Cerebellar cortex (tissue), 1 donor: ENCODE results near the gene GNAI2.
"Not testable (repeated sequence)": the region's sequence is repeated elsewhere in the genome, so short reads cannot be mapped to it uniquely, and the experiment has no call there.

ENCODE experiments used
- DNase-seq: peaks from one replicate; pipeline ENCODE4 v3.0.0-alpha.2; 2015; ENCODE audit warnings: low spot score

The GNAI2 gene

DNA sequence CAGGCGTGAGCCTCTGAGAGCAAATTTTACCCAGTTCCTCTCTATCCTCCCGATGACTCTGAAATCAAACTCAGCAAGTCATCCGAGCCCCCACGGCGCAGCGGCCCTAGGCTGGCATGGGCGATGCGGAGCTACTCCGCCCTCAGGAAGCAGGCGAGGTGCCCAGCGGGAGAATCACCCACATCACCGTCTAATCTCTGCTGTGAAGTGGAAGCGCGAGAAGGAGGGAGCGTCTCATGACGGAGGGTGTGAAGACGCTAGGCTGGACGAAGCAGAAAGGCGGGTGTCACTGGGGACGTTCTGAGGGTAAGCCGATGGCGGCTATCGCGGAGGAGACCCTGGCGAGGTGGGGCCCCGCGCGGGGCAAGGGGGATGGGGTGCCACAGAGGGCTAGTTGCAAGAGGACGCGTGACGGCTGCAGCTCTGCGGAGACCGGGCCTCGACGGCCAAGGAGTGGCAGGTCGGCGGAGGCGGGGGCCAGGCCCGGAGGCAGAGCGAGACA, 9.1 kb upstream of the GNAI2 start:
- peak; percentile 49 for DNase-seq

DNA sequence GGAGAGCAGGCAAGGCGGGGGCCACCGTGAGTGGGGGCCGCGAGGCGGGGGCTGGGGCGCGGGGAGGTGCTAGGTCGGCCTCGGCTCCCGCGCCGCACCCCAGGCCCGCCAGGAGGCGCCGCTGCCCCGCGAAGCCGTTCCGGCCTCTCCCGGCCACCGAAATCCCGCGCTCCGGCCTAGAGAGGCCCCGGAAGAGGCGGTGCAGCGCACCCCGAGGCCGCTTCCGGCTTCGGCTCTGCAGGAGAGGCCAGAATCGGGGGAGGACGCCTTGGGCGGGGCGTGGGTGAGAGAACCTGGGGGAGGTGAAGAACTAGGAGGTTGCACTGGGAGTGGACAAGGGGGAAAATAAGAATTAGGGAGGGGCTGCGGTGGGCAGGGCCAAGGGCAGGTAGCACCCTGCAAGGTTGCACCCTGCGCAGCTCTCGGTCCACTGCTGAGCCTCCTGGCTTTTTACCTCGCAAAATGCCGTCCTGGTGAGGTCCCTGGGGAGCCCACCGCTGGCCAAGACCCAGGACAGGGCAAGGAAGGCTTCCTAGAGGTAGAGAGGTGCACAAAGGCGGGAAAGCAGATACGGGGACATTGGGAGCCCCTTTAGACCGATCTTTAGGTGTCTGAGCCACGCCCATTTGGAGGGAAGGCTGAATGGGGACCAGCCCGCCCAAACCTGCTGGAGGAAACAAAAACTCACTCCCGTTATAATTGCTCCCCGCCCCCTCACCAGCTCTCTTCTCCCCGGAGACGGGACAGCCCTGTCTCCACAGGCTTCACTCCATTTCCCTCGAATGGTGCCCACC, 8.4 kb upstream of the GNAI2 start:
- peak; percentile 92 for DNase-seq

DNA sequence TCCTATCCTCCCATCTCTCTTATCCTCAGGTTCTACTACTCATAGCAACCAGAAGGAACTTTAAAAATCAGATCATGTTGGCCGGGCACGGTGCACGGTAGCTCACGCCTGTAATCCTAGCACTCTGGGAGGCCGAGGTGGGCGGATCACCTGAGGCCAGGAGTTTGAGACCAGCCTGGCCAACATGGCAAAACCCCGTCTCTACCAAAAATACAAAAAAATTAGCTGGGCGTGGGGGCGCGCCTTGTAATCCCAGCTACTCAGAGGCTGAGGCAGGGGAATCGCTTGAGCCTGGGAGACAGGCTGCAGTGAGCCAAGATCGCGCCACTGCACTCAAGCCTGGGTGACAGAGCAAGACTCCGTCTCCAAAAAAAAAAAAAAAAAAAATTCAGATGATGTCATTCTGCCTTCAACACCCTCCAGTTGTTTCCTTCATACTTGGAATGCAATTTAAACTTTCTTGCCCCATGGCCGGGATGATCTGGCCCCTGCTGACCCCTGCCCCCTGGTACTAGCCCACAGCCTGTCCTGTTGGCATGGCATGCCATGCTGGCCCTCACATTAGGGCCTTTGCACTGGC, 7.7 kb upstream of the GNAI2 start:
- not testable (repeated sequence) for DNase-seq

GRCh38 chr3:50229490-50229889, 6.5 kb upstream of the GNAI2 start:
- no peak for DNase-seq

DNA sequence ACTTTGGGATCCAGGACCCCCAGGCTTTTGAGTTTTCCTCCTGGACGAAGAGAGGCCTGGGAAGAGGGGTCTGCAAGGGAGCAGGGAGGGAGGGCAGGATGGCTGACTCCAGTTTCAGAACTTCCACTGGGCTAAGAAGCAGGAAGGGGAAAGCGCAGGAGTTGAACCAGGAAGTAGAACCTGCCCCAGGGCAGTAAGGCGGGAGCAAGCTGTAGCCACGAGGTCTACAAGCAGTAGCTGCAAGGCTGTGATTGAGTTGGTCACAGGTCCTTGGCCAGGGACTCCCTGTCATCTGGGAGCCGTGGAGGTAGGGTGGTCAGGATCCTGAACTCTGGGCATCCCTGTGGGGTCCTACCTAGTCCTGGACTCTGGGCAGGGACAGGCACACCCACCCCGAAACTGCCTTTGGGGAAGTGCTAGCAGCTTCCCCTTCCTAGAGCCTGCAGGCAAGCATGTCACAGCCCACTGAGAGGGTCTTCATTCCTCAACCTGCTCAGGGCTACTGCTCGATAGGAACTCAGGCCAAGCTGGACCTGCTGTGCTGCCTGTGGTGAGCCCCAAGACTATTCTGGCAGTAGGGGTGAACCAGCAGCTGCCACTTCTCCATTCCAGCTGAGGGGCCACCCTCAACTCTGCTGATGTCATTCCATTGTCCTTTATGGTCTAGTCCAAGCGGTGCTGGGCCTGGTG, 5.8 kb upstream of the GNAI2 start:
- no peak for DNase-seq

- no peak for DNase-seq
Observed at GRCh38 chr3:50230794-50231125, 5.2 kb upstream of the GNAI2 start.

DNA sequence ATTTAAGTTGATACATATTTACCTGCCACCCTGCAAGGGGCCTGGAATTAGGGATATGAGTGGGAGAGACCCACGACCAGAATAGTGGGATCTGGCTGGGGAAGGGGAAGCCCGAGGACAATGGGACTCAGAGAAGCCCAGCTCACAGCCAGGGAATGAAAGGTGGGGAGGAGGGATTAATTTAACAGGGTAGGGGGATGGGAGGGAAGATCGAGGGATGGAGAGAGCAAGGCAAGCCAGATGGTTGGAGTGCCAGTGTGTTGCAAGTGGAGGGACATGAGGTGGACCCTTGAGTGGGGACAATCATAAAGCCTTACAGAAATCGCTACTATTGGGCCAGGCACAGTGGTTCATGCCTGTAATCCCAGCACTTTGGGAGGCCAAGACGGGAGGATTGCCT, 4.4 kb upstream of the GNAI2 start:
- no peak for DNase-seq

DNA sequence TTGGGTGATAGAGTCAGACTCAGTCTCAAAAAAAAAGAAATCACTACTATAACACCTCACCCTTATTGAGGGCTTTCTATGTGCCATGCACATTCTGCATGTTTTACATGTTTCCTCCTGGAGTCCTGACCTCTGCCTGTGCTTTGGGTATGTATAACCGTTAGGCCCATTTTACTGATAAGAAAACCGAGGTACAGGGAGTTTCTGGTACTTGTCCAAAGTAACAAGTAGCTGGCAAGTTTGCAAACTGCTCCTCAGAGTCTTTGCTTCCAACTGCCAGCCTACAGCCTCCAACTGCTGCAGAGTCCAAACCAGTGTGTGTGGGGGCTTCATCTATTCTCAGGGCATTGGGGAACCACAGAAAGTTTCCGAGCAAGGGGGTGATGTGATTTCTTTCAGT, 3.7 kb upstream of the GNAI2 start:
- no peak for DNase-seq

DNA sequence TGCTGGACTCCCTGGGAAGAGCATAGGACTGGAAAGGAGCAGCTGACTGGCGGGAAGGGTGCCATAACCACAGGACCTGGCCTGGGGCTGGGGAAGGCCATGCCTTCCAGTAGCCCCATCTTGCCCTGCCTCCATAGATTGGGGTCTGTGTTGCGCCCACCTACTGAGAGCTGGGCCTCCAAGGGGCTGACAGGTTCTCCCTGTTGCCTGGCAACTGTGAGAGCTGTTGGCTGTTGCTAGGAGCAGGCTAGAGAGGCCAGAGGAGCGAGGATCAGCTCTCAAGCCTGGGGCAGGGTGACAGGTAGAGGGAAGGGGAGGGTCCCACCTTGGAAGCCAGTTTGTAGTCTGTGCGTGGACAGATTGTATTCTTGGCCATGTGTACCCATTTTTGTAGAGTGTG, 2.8 kb upstream of the GNAI2 start:
- no peak for DNase-seq

DNA sequence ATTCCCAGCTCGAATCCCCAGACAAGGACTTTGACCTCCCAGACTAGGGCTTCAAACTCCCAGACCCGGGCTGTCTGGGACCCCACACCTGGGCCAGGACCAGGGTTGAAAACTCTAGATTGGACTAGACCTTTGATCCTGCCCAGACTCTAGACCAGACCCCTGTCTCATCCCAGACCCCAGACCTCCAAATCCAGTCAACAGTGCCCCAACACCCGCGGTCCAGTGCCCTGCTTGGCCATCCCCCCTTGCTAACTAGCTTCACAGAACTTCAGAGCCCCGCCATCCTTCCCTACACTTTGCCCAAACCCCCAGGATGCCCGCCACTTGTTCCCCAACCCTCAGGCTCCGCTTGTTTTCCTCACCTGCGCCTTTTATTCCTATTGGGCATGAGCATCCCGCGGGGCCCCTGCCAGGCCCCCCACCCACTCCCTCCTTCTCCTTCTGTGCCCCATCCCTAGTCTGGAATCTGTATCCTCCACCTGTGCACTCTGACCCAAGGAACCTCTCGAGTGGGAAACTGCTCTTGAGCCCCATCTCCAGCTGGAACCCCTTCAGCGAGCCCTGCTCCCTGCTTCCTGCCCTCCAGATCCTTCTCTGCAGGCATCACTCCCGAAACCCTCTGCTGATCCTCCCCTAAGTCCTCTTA, 604 bp downstream of the GNAI2 start:
- no peak for DNase-seq

DNA sequence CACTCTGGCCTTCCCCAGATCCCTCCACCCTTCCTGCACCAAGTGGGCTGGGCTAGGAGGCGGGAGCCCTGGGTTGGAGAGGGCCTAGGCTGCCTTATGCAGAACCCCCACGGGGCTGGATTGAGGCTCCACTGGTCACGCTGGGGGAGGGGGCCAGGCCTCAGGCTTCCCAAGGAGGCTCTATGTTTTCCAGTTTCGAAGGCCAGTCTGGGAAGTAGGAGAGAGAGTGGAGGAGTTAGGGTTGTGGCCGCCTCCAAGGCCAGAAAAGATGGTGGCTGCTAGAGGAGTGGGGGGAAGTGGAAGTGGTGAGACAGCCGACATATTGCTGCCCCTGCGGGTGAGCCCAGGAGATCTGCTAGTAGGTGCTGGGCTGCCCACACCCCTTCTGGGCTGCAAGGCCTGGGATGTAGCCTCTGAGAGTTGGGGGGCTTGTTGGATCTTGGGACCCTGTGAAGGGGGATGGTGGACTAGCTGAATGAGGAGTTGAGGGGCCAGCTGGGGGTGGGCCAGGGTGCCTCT, 1.2 kb downstream of the GNAI2 start:
- DNase-seq, result no peak

GRCh38 chr3:50237754-50238548, 1.9 kb downstream of the GNAI2 start:
- DNase-seq, result no peak

GRCh38 chr3:50238549-50239026, 2.6 kb downstream of the GNAI2 start:
- peak; percentile 55 for DNase-seq

GRCh38 chr3:50239649-50240048, 3.6 kb downstream of the GNAI2 start:
- DNase-seq, result no peak

GRCh38 chr3:50241163-50241562, 5.2 kb downstream of the GNAI2 start:
- DNase-seq, result no peak

DNA sequence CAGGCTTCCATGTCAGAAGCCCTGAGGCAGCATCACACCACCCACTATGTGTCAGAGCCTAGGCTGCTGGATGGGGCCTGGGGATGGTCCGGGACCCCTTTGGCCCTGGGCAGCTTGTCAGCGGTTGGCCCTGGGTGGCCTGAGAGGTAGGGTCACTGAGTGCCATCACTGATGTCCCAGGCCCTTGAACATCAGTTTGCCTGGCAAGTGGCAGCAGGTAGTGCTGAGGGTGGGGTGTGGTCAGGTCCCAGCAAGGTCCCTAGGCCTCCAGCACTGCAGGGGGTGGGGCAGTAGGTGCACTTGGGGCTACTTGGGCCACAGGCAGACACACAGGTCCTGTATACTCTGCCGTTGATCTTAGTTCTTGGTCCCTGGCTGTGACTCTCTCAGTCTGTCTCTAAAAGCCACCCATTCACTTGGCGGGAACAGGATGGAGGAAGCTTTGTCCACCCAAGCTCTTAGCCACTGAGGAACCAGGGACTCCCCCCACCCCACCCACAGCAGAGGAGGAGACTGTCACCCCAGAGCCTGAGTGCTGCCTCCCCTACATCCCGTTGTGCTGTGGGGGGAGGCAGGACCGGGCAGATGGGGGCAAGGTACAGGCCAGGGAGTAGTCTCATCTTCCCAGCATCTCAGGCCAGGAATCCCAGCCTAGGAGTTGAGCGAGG, 5.8 kb downstream of the GNAI2 start:
- DNase-seq, result no peak

DNA sequence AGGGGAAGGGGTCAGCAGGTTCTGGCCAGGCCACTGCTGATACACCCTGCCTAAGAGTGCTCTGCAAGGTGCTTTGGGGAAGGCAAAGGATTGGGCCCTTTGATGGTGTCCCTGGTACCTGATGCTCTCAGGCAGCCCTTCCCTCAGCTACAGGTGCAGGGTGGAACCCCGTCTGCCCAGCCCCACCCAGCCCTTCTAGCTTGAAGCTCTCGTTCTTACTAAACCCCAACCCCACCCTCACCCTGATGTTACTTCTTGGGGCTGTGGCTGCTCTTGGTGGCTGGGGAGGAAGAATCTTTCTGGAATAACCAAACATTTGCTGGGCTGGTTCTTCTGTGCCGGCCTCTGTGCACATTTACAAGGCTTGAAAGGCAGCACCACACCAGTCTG, 6.4 kb downstream of the GNAI2 start:
- DNase-seq, result no peak

- no peak for DNase-seq
Observed at GRCh38 chr3:50242851-50243542, 7.0 kb downstream of the GNAI2 start.

DNA sequence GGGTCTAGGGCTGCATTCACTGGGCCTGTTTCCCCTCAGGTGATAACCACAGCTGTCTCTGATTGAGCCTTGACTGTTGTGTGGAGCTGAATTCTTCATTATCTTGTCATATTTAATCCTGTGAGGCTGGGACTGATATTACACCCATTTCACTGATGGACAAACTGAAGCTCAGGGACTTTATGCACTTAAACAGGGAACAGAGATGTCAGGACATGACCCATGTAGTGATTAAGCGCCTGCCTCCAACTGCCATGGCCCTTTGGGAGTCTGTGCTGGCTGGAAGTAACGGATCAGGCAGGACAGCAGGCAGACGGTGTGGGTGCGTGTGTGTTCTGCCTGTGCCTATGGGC, 7.5 kb downstream of the GNAI2 start:
- DNase-seq, result no peak

DNA sequence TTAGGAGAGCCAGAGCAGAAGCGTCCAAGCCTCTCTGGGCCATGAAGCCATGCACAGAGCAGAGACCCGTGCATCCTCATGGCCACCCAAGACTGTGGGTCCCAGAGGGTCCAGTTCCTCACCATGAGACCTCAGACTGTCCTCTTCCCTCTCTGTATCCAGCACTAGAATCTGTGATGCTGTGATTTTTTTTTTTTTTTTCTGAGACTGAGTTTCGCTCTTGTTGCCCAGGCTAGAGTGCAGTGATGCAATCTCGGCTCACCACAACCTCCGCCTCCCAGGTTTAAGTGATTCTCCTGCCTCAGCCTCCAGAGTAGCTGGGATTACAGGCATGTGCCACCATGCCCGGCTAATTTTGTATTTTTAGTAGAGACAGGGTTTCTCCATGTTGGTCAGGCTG, 8.8 kb downstream of the GNAI2 start:
- not testable (repeated sequence) for DNase-seq
